Skeletal muscle tissue (tissue), 4 donors: ENCODE data around the gene PUDP. TPM values are rescaled to one million over a fixed set of nuclear protein-coding genes. Genes with fewer than 3 reads are reported as not detected.

Experiments
- H3K27ac ChIP-seq: one replicate; pipeline ENCODE4 v1.7.0; 2013; ENCODE audit warnings: mild to moderate bottlenecking, low read depth, low read length, inconsistent platforms
- H3K27me3 ChIP-seq, 3 donors: one replicate each; pipeline ENCODE4 v1.7.0; 2013; ENCODE audit warnings: low read length in 3 of 3; ENCODE audit not compliant: control insufficient read depth in 3 of 3, insufficient read depth in 3 of 3
- H3K36me3 ChIP-seq, 3 donors: one replicate each; pipeline ENCODE4 v1.7.0; 2013; ENCODE audit warnings: low read length in 3 of 3; ENCODE audit not compliant: control insufficient read depth in 3 of 3, insufficient read depth in 3 of 3
- H3K4me1 ChIP-seq, 3 donors: one replicate each; pipeline ENCODE4 v1.7.0; 2013; ENCODE audit warnings: low read length in 3 of 3, mild to moderate bottlenecking in 3 of 3; ENCODE audit not compliant: control insufficient read depth in 3 of 3, insufficient read depth in 3 of 3
- H3K4me3 ChIP-seq, 3 donors: one replicate each; pipeline ENCODE4 v1.7.0; 2013; ENCODE audit warnings: low read length in 3 of 3
- H3K9ac ChIP-seq, 3 donors: one replicate each; pipeline ENCODE4 v1.7.0; 2013; ENCODE audit warnings: low read length in 3 of 3, mild to moderate bottlenecking in 3 of 3, moderate library complexity in 2 of 3, low read depth in 1 of 3
- H3K9me3 ChIP-seq, 3 donors: one replicate each; pipeline ENCODE4 v1.7.0; 2013; ENCODE audit warnings: low read length in 3 of 3; ENCODE audit not compliant: control insufficient read depth in 3 of 3
- total RNA-seq: library from RNA; depleted of rRNA; stranded (reverse); fragments of >200 nt; gene quantifications from one replicate; pipeline ENCODE4 v1.2.3, GENCODE V29; 2014
- donor health status: Osteomylitis.

Gene PUDP
- total RNA-seq, 1 donor from 2014 or later = 15.1 TPM

DNA sequence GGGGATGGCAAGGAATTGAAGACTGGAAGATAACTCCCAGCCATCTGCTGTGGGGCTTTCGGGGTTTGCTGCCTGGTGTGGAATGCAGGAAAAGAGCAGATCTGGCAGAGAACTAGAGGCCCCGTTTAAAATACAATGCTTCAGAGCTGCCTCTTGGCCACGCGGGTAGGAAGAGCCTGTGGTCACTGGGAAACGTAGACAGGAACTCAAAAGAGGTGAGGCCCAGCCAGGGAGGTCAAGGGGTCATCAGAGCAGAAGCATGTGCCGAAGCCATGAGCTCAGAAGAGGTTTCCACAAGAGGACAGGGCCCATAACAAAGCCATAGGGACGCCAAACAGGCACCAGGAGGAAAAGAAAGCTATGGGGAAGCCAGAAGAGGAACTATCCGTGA is 14.9 kb downstream of the PUDP start:
- H3K36me3 ChIP-seq = no peaks in the 10 kb centered on the region
- no peaks in the 10 kb centered on the region for H3K9me3 ChIP-seq
- no peak overlapping the region for H3K9ac ChIP-seq
- no peaks in the 10 kb centered on the region for H3K27me3 ChIP-seq
- peak overlapping the region; percentile 23 for H3K27ac ChIP-seq
- no peak overlapping the region for H3K4me3 ChIP-seq
- H3K4me1 ChIP-seq = peaks cover 11 to 18% (median 15%) of the 10 kb centered on the region in 3 donors

DNA sequence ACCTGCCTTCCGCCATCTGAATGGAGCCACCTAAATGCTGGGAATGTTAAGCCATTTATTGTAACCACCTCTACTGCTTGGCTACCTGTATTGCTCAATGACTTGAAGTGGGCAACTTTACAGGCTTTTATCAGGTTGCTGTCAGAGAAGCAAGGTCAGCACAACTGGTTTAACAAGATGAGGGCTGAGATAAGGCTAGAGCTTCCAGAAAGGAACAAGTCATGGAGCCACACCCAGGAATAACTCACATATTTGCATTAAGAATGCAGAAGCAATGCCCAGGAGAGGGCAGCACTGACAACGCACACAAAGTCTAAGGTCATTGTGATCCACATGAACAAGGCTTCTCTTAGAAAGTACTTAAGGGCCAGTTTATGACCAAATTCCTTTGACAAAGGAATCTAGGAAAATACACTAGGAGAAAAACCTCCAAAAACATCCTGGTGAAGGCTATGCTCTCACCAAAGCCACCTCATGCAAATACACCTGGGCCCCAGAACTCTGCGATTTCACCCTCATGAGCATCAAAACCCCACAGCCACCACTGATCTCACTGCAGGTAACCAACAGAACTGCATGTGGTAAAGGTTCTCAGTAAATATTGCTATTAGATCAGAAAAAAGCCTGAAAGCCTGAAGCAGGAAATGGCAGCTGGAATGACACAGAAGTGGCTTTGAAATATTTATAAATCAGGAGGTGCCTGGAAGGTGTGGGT is 15.5 kb downstream of the PUDP start:
- no peaks in the 10 kb centered on the region for H3K36me3 ChIP-seq
- H3K9ac ChIP-seq = no peak overlapping the region
- no peaks in the 10 kb centered on the region for H3K27me3 ChIP-seq
- H3K9me3 ChIP-seq = no peaks in the 10 kb centered on the region
- peaks cover 11 to 19% (median 15%) of the 10 kb centered on the region in 3 donors for H3K4me1 ChIP-seq
- no peak overlapping the region for H3K4me3 ChIP-seq
- peak overlapping the region; percentile 23 for H3K27ac ChIP-seq

DNA sequence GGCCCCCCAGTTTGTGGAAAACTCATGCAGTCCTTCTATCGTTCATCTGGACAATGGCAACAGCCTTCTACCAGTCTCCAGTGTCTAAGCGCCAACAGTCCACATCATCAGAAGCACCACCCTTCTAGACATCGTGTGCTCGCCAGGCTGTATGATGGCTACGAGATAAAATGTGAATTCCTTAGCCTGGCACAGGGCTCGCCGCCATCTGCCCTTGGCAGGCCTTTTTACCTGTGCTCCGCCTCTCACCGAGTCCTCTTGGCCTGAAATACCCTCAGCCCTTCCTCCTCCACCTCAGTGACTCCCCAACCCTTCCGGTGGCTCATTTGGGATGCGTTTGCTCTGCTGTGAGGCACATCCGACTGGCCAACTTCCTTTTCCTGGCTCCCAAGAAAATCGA is 16.3 kb downstream of the PUDP start:
- no peak overlapping the region for H3K9ac ChIP-seq
- H3K27ac ChIP-seq = no peak overlapping the region
- H3K9me3 ChIP-seq = no peaks in the 10 kb centered on the region
- H3K4me3 ChIP-seq = no peak overlapping the region
- no peaks in the 10 kb centered on the region for H3K36me3 ChIP-seq
- peaks cover 14 to 23% (median 15%) of the 10 kb centered on the region in 3 donors for H3K4me1 ChIP-seq
- no peaks in the 10 kb centered on the region for H3K27me3 ChIP-seq

DNA sequence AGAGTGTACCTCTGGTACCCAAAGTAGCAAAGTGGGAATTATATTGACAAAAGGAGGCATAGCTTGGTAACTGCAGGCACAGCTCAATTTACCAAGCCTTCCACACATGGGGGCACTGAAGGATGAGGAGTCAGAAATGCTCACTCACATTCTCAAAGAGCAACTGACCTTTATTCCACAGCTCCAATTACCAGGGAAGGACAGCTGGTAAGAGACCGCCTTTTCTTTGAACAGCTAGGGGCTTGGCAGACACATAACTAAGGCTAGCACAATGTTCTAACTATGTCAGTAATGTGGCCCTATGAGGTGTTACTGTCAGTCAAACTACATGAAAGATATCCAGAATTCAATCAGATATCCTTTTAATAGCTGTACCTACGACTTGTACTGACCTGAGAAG is 20.9 kb downstream of the PUDP start:
- Histone ChIP-seq H3K27me3 (no peaks in the 10 kb centered on the region), H3K9me3 (no peaks in the 10 kb centered on the region), H3K27ac (no peak overlapping the region)

DNA sequence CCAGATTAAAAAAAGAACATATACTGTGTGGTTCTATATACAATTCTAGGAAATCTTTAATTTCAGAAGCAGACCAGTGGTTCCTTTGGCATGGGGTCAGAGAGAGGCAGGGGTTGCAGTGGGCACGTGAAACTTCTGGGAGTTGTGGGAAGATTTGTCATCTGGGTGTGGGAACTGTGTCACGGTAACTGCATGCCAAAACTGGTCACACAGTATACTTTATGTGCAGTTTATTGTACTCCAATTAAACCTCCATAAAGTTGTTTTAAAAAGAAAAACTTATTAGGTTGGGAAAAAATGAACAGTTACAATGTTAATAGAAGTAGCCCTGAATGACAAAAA is 27.1 kb downstream of the PUDP start:
- no peaks in the 10 kb centered on the region for H3K9me3 ChIP-seq
- H3K27me3 ChIP-seq = no peaks in the 10 kb centered on the region
- H3K9ac ChIP-seq = peak overlapping the region in 1 of 3 donors; percentile 15
- no peak overlapping the region for H3K27ac ChIP-seq
- no peaks in the 10 kb centered on the region for H3K36me3 ChIP-seq
- H3K4me1 ChIP-seq = peaks cover under 1 to 31% (median 10%) of the 10 kb centered on the region in 3 donors
- no peak overlapping the region for H3K4me3 ChIP-seq

More for the DNA sequence above, 20.9 kb downstream of the PUDP start:
- H3K4me3 ChIP-seq = no peak overlapping the region
- H3K9ac ChIP-seq = no peak overlapping the region
- peaks cover 0 to 11% (median 5%) of the 10 kb centered on the region in 3 donors for H3K4me1 ChIP-seq
- no peaks in the 10 kb centered on the region for H3K36me3 ChIP-seq

DNA sequence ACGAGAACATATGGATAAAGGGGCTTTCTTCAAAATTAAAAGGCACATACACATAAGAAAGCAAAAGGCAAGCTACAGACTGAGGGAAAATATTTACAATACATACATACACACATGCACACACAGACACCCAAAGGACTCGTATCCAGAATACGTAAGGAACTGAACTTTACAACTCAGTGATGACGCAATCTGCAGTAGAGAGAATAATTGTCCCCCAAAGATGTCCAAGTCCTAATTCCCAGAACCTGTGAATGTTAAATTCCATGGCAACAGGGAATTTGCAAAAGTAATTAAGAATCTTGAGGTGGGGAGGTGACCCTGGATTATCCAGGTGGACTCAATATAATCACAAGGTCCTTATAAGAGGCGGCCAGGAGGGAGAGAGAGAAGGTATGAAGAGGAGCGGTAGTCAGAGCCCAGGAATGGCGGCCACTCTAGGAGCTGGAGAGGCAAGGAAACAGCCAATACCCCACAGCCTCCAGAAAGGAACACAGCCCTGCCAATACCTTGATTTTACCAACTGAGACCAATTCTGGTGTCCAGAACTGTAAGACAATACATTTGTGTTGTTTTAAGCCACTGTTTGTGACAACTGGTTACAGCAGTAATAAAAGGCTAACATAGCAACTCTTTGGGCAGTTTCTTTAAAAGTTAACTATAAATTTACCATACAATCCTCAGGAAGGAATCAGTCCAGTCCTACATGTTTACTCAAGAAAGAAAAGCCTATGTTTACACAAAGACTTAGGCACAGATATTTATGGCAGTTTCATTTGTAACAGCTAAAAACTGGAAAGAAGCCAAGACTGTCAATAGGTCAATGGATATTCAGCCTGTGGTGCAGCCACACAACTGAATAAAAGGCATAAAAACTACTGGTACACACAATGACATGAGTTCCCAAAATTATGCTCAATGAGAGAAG is 27.7 kb downstream of the PUDP start:
- Histone ChIP-seq H3K4me1 (peaks cover 3 to 38% (median 12%) of the 10 kb centered on the region in 3 donors), H3K27ac (no peak overlapping the region), H3K9me3 (no peaks in the 10 kb centered on the region), H3K9ac (peak overlapping the region in 1 of 3 donors; percentile 15), H3K36me3 (no peaks in the 10 kb centered on the region), H3K4me3 (no peak overlapping the region), H3K27me3 (no peaks in the 10 kb centered on the region)

DNA sequence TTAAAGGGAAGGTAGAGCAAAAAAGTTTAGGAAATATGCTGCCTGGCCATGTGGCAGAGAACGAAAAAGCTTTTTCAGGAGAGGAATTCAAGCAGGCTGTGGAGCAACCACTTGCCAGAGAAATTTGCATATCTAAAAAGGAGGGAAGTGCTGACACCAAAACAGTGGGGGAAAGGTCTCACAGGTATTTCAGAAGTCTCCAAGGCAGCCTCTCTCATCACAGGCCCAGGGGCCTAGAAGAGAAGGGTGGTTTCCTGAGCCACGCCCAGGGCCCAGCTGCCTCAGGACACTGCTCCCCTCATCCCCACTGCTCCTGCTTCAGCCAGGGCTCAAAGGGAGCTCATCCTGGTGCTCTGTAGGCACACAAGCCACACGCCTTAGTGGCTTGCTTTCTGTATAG is 30.4 kb downstream of the PUDP start:
- H3K4me1 ChIP-seq = peaks cover 3 to 41% (median 12%) of the 10 kb centered on the region in 3 donors
- no peak overlapping the region for H3K4me3 ChIP-seq
- H3K9ac ChIP-seq = no peak overlapping the region
- no peaks in the 10 kb centered on the region for H3K9me3 ChIP-seq
- no peaks in the 10 kb centered on the region for H3K27me3 ChIP-seq
- H3K27ac ChIP-seq = no peak overlapping the region
- no peaks in the 10 kb centered on the region for H3K36me3 ChIP-seq

DNA sequence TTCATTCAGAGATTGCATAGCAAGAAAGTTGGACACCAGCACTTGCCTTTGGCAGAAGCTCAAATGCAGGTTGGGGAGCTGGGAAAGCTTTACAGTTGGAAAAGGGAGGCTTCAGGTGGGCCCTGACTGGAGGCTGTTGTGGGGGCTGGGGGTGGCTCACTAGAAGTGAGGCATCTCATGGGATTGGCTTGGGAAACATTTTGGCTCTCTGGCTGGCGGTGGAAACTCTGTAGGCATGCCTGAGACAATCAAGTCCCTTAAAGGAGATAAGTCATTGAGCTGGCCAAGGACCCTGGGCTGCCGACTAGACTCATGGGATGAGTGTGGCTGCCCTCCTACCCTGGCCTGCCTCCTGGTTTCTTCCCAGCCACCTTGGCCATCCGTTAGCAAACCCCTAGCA is 31.9 kb downstream of the PUDP start:
- no peak overlapping the region for H3K27ac ChIP-seq
- peaks cover 3 to 39% (median 10%) of the 10 kb centered on the region in 3 donors for H3K4me1 ChIP-seq

DNA sequence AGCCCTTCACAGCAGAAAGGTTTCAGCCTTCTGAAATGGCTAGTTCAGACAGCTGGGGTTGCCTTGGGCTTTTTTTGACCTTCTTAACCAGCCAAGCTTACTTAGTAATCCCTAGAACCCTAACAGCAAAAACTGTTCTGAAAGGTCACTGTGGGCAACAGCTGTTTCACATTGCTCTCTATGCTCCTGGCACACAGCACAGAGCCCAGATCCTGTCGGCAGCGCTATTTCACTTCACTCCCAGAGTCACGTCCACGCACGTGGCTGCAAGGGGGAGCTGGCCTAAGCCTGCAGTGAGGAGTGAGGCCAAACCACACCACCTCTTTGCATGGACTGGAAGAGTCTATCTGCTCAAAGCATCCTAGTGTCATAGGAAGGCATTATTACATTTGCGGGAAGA is 32.4 kb downstream of the PUDP start:
- peaks cover 3 to 34% (median 10%) of the 10 kb centered on the region in 3 donors for H3K4me1 ChIP-seq
- no peak overlapping the region for H3K27ac ChIP-seq
- H3K27me3 ChIP-seq = no peaks in the 10 kb centered on the region
- no peaks in the 10 kb centered on the region for H3K36me3 ChIP-seq
- no peak overlapping the region for H3K9ac ChIP-seq
- H3K4me3 ChIP-seq = no peak overlapping the region
- no peaks in the 10 kb centered on the region for H3K9me3 ChIP-seq

More for the DNA sequence above, 31.9 kb downstream of the PUDP start:
- Histone ChIP-seq H3K36me3 (no peaks in the 10 kb centered on the region), H3K9me3 (no peaks in the 10 kb centered on the region), H3K4me3 (no peak overlapping the region), H3K27me3 (no peaks in the 10 kb centered on the region), H3K9ac (no peak overlapping the region)

DNA sequence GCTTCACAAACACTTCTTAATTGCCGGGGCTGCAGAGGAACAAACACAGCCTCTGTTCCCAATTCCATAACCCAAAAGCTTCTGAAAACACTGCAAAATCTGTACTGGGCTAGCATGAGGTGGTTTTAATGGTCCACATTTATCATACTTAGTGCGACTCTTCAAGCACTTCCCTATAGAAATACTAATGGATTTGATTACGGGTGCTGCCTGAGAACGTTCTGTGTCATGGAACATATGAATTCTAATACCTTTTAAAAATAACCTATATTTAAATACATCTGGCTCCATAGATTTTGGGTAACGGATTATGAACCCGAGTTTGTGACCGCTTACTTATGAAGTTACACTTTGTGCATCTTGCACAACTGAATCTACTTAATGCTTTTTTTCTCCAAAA is 35.9 kb downstream of the PUDP start:
- Histone ChIP-seq H3K9ac (no peak overlapping the region), H3K9me3 (no peaks in the 10 kb centered on the region), H3K4me3 (no peak overlapping the region), H3K4me1 (peaks cover 3 to 25% (median 11%) of the 10 kb centered on the region in 3 donors), H3K36me3 (no peaks in the 10 kb centered on the region), H3K27me3 (no peaks in the 10 kb centered on the region), H3K27ac (no peak overlapping the region)
